CD4-positive, alpha-beta T cell treated with Interleukin-15 for 4 hours (primary cell): ENCODE data around the gene SPRYD3.
A peak's percentile ranks its signal among the peaks of the same experiment; 100 is the strongest.
"Not testable (repeated sequence)": the region's sequence is repeated elsewhere in the genome, so short reads cannot be mapped to it uniquely, and the experiment has no call there.

Experiments
- DNase-seq: peaks from one replicate; pipeline ENCODE4 v3.0.0-alpha.2; 2020; ENCODE audit warnings: low spot score

The SPRYD3 gene

GRCh38 chr12:53051881-53052412 lies 27.2 kb downstream of the SPRYD3 start:
- DNase-seq = no peak

GRCh38 chr12:53051058-53051880 lies 27.9 kb downstream of the SPRYD3 start:
- DNase-seq = no peak

- no peak for DNase-seq
Observed at GRCh38 chr12:53050426-53051057, 28.6 kb downstream of the SPRYD3 start.

GRCh38 chr12:53049571-53050318 lies 29.4 kb downstream of the SPRYD3 start, which contains the start of gene TNS2:
Gene TNS2, plus strand, starts transcription at chr12:53050065. Its CDS starts 121 bp downstream, at chr12:53050186.
- no peak for DNase-seq

- no peak for DNase-seq
Observed at GRCh38 chr12:53048780-53049401, 30.3 kb downstream of the SPRYD3 start.

GRCh38 chr12:53048033-53048779 lies 31.0 kb downstream of the SPRYD3 start:
- no peak for DNase-seq

- peak; percentile 68 for DNase-seq
Observed at GRCh38 chr12:53047221-53048032, 31.8 kb downstream of the SPRYD3 start.

GRCh38 chr12:53046655-53047220 lies 32.5 kb downstream of the SPRYD3 start:
- DNase-seq = peak; percentile 46

GRCh38 chr12:53045696-53046045 lies 33.5 kb downstream of the SPRYD3 start:
- no peak for DNase-seq

- no peak for DNase-seq
Observed at GRCh38 chr12:53044896-53045695, 34.1 kb downstream of the SPRYD3 start.

- no peak for DNase-seq
Observed at GRCh38 chr12:53044052-53044581, 35.1 kb downstream of the SPRYD3 start.

- no peak for DNase-seq
Observed at GRCh38 chr12:53042607-53043454, 36.4 kb downstream of the SPRYD3 start.

GRCh38 chr12:53039851-53040250 lies 39.3 kb downstream of the SPRYD3 start:
- DNase-seq = no peak

- no peak for DNase-seq
Observed at GRCh38 chr12:53036802-53037201, 42.4 kb downstream of the SPRYD3 start.

GRCh38 chr12:53034459-53034858 lies 44.7 kb downstream of the SPRYD3 start:
- DNase-seq = no peak

- not testable (repeated sequence) for DNase-seq
Observed at GRCh38 chr12:53033832-53034231, 45.4 kb downstream of the SPRYD3 start.

- DNase-seq = no peak
Observed at GRCh38 chr12:53031616-53032015, 47.6 kb downstream of the SPRYD3 start.

- DNase-seq = not testable (repeated sequence)
Observed at GRCh38 chr12:53027014-53027413, 52.2 kb downstream of the SPRYD3 start.
